ENCODE data around the gene SERPINI1.

- no peak for TF ChIP-seq CTCF (conservative IDR thresholded peaks at IDR 0.05; ENCODE audit: low read length)
- TF ChIP-seq EZH2phosphoT487 (IDR thresholded peaks at IDR 0.05; ENCODE audit: borderline replicate concordance) = no peak
Observed at GRCh38 chr3:167843886-167844285, 108.4 kb downstream of the SERPINI1 start.
